GM19025 (cell line): ENCODE results near the gene TMC6.
"Not testable (repeated sequence)": the region's sequence is repeated elsewhere in the genome, so short reads cannot be mapped to it uniquely, and the experiment has no call there.

Experiments
- ATAC-seq: cut with Tn5 transposase; IDR thresholded peaks from one replicate; pipeline ENCODE4 v1.9.1; 2021; ENCODE audit warnings: mild to moderate bottlenecking, low read depth, moderate library complexity; ENCODE audit not compliant: unreplicated experiment

TMC6 gene

DNA sequence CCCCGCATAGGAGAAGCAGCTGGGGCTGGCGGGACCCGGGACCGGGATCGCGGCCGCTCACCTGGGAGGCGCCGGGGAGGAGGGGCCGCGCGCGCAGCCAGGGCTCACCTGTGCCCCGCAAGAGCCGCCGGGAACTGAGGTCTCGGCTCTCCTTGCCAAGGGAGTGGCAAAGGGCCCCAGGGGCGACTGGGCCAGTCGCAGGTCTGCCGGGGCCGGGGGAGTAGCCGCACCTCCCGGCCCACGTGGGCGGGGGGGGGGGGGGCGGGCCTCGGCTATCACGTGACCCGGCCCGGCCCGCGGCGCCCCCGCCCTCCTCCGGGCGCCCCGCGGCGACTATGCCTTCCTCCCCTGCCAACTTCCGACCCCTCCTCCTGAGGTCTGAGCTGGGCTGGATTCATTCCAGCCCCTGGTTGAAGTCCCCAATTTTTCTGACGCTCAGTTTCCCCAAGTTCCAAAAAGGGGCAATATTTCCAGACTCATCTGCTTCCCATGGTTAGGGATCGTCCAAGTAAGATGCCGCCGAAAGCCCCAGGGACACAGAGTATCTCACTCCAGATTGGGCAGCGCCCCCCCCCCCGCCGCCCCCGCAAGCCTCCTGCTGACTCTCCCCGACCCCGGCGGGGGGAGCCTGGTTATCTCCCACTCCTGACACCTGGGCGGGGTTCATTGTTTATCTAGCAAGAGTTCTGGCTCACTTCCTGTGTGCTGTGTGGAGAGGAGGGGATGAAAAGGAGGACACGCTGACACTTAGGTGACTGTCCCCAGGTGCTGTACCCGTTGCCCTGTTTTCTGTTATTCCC lies at the start of gene TMC6:
Gene TMC6, minus strand, starts transcription at position 205 of the 800 bp plus-strand sequence. CDS start 1,923 bp downstream, outside the sequence.
- ATAC-seq: peak; percentile 16

DNA sequence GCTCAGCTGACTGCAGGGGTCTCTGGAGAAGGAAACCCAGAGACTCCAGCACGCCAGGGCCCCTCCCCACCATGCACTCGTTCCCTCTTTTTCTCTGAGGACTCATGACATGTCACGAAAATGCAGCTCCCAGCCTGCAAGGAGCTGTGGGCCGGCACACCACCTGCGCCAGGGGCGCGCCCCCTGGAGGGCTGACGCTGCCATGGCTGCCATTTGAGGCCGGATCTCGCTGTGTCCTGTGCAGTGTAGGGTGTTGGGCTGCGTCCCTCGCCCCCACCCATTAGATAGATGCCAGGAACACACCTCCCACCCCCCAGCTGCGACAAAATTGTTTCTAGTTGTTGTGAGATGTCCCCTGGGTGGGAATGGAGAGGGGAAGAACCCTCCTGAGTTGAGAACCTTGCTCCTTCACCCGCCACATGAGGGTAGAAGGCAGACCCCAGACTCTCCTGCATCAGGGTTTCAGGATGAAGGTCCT lies 48.0 kb upstream of the TMC6 start:
- no peak for ATAC-seq

DNA sequence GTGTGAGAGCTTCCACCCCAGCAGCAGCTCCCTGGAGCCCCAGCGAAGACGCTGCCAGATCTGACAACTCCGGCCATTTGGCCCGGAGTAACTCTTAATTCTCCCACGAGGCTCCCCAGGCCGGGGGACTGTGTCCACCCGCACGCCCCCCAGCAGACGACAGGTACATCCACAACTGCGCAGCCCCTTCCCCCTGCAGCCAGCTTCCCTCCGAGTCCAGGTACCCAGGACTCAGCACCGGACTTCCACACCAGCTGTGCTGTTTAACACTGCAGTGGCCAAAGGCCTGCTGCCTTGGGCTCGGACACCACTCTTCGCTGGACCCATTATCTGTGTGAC lies 47.1 kb upstream of the TMC6 start:
- no peak for ATAC-seq

GRCh38 chr17:78174870-78175642 lies 46.5 kb upstream of the TMC6 start:
- ATAC-seq: no peak

DNA sequence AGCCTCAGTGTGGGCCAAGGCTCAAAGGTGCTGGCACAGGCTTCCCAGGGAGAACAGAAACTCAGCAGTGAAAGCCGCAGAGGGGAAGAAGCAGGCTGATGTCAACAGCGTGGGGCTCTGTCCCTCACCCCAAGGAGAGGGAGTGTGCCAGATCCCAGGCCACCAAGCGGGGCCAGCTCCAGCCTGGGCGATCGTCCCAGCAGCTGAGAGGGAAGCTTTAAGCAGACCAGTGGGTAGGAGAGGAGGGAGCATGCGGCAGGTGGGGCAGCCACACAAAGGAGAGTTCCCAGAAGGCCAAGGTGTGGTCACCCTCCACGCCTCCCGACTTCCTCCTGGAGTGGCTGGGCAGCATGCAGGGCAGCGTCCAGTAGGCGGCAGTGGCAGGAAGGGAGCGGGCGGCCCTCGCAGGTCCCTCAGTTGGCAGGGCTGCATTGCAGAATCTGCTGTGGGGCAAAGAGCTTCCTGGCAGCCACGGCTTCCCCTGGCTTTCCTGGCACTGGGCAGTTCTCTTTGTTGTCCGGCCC lies 45.9 kb upstream of the TMC6 start:
- no peak for ATAC-seq

DNA sequence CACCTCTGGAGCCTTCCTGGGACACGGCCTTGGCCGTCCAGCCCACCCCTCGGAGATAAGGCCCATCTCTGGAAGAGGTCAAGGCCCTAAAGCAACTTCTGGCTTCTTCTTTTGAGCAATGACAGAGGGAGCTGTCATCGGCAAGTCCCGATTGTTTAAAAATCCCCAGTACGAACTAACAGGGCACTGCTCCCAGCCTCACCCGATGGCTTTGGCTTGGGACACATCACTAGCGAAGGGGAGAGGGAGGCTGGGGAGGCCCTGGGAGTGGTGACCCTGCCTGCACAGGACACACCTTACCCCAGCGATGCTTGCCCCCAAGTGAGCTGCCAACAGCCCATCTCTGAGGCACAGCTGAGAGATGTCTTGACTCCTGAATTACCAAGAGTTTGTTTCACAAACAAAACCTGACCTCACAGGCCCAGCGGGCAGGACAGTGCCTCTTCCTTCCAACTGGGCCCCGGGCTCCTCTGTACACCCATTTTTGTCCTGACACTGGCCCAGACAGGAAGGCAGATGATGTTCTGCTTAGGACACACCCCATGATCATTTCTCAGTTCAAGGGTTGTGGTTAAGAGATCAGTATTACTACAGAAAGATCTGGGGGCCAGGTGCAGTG lies 44.7 kb upstream of the TMC6 start:
- ATAC-seq: no peak

- no peak for ATAC-seq
Measured at GRCh38 chr17:78172249-78173051, 43.9 kb upstream of the TMC6 start.

DNA sequence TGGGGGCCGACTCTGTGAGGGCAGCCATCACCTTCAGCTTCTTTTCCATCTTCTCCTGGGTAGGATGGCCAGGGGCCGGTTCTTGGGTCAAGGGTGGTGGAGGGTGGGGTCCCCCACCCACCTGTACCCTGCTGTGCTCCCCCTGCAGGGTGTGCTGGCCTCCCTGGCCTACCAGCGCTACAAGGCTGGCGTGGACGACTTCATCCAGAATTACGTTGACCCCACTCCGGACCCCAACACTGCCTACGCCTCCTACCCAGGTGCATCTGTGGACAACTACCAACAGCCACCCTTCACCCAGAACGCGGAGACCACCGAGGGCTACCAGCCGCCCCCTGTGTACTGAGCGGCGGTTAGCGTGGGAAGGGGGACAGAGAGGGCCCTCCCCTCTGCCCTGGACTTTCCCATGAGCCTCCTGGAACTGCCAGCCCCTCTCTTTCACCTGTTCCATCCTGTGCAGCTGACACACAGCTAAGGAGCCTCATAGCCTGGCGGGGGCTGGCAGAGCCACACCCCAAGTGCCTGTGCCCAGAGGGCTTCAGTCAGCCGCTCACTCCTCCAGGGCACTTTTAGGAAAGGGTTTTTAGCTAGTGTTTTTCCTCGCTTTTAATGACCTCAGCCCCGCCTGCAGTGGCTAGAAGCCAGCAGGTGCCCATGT lies 43.2 kb upstream of the TMC6 start:
- not testable (repeated sequence) for ATAC-seq

DNA sequence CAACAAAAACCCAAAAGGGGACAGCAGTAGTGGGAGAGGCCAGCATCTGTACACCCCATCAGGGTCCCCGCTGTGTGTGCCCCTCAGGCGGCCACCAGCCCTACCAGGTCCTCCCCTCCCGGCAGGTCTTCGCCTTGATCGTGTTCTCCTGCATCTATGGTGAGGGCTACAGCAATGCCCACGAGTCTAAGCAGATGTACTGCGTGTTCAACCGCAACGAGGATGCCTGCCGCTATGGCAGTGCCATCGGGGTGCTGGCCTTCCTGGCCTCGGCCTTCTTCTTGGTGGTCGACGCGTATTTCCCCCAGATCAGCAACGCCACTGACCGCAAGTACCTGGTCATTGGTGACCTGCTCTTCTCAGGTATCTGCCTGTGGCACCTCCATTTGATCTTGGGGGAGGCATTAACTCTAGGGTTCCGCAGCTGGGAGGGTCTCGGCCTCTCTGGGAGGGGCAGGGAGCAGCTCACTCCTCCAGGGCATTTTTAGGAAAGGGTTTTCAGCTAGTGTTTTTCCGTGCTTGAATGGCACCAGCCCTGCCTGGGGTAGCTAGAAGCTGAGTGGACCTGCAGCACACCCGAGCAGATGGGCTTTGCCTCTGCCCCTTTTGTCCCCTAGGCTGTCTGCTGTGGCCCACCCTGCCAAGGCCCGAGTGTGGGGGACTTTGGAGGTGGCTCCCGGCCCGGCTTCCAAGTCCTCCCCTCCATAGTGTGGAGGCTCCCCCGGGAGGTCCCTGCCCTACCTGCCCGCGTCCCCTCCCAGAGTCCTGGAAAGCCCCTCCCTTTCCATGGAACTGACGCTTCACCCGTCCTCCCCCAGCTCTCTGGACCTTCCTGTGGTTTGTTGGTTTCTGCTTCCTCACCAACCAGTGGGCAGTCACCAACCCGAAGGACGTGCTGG lies 42.4 kb upstream of the TMC6 start:
- no peak for ATAC-seq

DNA sequence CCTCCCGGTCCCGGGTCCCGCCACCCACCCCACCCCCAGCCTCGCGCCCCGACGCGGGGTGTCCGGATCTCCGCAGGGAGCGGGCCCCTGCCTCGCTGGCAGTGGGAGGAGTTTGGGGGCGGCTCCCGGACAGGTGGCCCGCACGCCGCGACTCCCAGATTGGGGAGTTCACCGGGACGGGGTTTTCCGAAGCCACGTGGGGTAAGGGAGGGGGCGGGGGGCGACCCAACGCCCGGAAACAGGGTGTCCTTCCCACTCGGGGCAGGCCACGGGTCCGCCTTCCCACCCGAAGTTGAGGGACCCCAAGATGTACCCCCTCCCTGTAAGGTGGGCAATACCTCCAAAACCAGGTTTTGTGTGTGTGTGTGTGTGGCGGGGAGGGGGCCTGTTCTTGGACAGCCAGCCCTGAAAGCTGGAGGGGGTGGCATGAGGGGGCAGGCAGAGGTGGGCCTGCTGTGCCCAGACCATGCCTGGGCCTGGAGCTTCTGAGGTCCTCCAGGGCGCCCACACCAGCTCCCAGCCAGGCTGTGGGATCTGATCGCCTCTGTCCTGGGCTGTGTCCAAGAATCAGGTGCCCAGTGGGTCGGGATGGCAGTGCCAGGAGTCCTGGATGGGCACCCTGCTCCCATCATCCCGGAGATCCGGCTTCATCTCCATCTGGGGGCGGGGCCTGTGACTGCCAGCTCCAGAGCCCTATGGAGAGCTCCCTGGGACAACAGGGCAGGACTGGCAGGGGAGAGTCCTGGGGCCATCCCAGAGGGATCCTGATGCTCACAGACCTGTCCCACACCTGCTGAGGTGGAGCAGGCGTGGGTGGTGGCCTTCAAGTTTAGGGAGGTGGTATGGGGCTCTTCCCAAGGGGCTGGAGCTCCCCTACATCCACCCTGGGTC lies 40.6 kb upstream of the TMC6 start:
- ATAC-seq: peak; percentile 31

DNA sequence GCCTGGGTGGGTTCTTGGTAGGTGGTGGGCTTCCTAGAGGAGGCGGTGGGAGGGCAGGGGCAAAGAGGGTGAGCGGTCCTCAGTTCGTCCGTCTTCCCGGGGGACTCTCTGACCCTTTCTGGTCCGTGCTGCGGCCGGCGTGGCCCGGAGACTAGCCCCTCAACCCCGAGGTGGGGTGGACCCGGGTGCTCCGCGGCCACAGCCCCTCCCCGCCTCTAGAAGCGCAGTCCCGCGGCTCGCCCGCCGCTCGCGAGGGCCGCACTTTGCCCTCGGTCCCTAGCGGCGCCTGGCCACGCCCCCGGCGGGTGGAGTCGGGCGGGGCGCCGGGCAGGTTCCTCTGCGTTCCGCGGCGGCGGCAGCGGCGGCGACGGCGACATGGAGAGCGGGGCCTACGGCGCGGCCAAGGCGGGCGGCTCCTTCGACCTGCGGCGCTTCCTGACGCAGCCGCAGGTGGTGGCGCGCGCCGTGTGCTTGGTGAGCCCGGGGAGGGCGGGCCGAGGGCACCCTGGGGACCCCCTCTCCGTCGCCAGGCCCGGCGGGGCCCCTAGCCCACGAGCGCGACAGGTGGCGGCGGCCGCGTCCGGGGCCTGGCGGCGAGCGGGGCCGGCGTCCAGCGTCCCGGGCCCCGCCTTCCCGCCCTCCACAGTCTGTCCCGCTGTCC lies 39.8 kb upstream of the TMC6 start, which contains the start of gene SYNGR2:
Gene SYNGR2, plus strand, starts transcription at position 340 of the 661 bp plus-strand sequence. Its CDS starts 36 bp downstream, at position 376.
- ATAC-seq: peak; percentile 49

DNA sequence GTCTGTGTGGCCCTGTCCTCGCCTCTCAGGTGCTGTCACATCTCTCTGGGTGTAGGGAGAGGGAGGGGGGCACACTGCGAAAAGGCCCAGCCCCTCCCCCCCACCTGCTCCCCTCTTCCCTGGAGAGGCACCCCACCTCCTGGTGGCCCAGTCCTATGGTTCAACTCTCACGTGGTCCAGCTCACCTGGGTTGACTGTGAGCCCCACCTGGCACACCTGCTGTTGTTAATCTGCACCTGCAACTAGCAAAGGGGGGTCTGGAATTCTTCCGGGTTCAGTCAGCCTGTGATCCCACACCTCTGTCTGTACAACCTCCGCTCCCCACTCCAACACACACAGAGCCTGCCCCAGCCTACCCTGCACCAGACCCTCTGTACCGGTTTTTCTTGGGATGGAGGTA lies 37.9 kb upstream of the TMC6 start:
- ATAC-seq: no peak

DNA sequence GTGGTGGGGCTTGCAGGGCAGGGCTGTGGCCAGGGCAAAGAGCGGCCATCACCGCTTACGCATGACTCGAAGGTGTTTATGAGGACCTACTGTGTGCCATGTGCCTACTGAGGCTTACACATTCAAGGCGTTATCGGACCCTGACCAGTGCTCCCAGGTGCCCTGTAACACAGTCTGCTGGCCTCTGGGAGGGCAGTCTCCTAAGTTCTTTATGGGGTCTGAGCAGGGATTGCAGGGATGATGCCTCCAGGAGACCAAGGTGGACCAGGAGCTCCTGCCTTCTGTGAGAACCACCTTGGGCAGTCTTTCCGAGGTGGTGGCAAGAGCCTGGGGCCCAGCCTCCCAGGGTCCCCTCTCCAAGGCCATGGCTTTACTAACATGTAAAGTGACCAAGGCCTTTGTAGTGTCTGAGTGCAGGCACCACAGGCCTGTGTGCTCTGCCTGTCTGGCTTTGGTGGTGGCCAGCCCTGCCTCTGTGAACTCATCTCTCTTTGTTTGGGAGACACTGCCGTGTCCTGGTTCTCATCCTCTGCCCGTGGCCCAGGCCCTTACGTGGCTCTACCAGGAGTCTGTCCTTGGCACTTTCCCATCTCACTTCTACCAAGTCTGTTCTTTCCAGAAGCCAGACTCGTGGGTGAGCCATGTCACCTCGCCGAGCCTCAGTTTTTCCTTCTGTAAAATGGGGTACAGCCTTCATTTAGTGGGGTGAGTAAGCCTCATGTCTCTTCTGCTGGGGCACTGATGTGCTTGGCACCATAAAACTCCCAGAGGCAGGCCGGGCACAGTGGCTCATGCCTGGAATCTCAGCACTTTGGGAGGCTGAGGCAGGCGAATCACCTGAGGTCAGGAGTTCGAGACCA lies 36.4 kb upstream of the TMC6 start:
- no peak for ATAC-seq

GRCh38 chr17:78163881-78164747 lies 35.6 kb upstream of the TMC6 start:
- ATAC-seq: no peak

DNA sequence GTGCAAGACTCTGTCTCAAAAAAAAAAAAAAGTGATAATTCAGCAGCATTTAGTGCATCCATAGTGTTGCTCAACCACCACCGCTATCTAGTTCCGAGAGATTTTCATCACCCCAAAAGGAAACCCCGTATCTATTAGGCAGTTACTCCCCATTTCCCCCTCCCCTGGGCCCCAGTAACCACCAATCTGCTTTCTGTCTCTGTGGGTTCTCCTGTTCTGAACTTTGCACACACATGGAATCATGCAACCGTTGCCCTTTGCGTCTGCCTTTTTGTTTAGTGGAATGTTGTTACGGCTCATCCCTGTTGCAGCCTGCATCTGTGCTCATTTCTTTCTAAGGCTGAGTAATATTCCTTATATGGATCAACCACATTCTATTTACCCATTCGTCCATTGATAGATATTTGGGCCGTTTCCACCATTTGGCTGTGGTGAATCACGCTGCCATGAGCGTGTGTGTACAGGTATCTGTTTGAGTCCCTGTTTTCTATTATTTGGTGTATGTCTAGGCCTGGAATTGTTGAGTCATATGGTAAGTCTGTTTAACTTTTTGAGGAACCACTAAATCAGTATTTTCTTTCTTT lies 31.1 kb upstream of the TMC6 start:
- ATAC-seq: no peak
